CD4-positive, alpha-beta T cell treated with Interleukin-2 at 100 ng/mL for 4 hours (primary cell): ENCODE measurements around the gene KCNJ6.
"Not testable (repeated sequence)": the region's sequence is repeated elsewhere in the genome, so short reads cannot be mapped to it uniquely, and the experiment has no call there.

ENCODE experiments used
- DNase-seq: peaks from one replicate; pipeline ENCODE4 v3.0.0-alpha.2; 2020; ENCODE audit warnings: low spot score

The KCNJ6 gene

GRCh38 chr21:37595944-37596343 lies 320.3 kb downstream of the KCNJ6 start:
- no peak for DNase-seq

GRCh38 chr21:37594472-37594951 lies 321.7 kb downstream of the KCNJ6 start:
- no peak for DNase-seq

- no peak for DNase-seq
Observed at GRCh38 chr21:37593740-37594471, 322.4 kb downstream of the KCNJ6 start.

- no peak for DNase-seq
Observed at GRCh38 chr21:37593015-37593414, 323.2 kb downstream of the KCNJ6 start.

- DNase-seq: no peak
Observed at GRCh38 chr21:37592496-37592895, 323.8 kb downstream of the KCNJ6 start.

- DNase-seq: not testable (repeated sequence)
Observed at GRCh38 chr21:37591994-37592393, 324.3 kb downstream of the KCNJ6 start.

GRCh38 chr21:37590836-37591235 lies 325.4 kb downstream of the KCNJ6 start:
- not testable (repeated sequence) for DNase-seq

GRCh38 chr21:37588644-37589043 lies 327.6 kb downstream of the KCNJ6 start:
- not testable (repeated sequence) for DNase-seq

- no peak for DNase-seq
Observed at GRCh38 chr21:37587635-37588177, 328.6 kb downstream of the KCNJ6 start.

- DNase-seq: no peak
Observed at GRCh38 chr21:37587203-37587602, 329.1 kb downstream of the KCNJ6 start.

- peak; percentile 7 for DNase-seq
Observed at GRCh38 chr21:37582590-37582989, 333.7 kb downstream of the KCNJ6 start.

GRCh38 chr21:37580666-37581065 lies 335.6 kb downstream of the KCNJ6 start:
- no peak for DNase-seq

GRCh38 chr21:37579356-37579755 lies 336.9 kb downstream of the KCNJ6 start:
- DNase-seq: no peak

GRCh38 chr21:37578471-37579126 lies 337.7 kb downstream of the KCNJ6 start:
- DNase-seq: no peak

GRCh38 chr21:37576929-37577328 lies 339.3 kb downstream of the KCNJ6 start:
- not testable (repeated sequence) for DNase-seq

GRCh38 chr21:37575580-37575979 lies 340.7 kb downstream of the KCNJ6 start:
- no peak for DNase-seq

- DNase-seq: no peak
Observed at GRCh38 chr21:37574751-37575150, 341.5 kb downstream of the KCNJ6 start.

GRCh38 chr21:37574316-37574715 lies 341.9 kb downstream of the KCNJ6 start:
- DNase-seq: no peak

GRCh38 chr21:37571442-37571841 lies 344.8 kb downstream of the KCNJ6 start:
- no peak for DNase-seq

- no peak for DNase-seq
Observed at GRCh38 chr21:37568916-37569315, 347.3 kb downstream of the KCNJ6 start.

GRCh38 chr21:37568415-37568814 lies 347.8 kb downstream of the KCNJ6 start:
- no peak for DNase-seq

GRCh38 chr21:37566790-37567615 lies 349.3 kb downstream of the KCNJ6 start:
- no peak for DNase-seq
